HepG2 (cell line): ENCODE data around the gene SMIM1. TPM values are rescaled to one million over a fixed set of nuclear protein-coding genes. Genes with fewer than 3 reads are reported as not detected.
A peak's percentile ranks its signal among the peaks of the same experiment; 100 is the strongest.

ENCODE experiments used
- FIP1L1 ChIP-seq: fragments of 200-400 bp; formaldehyde crosslinking; IDR thresholded peaks from 2 replicates; pipeline ENCODE4 v1.6.1; 2018; ENCODE audit warnings: low read depth, mild to moderate bottlenecking, low read length, moderate library complexity, borderline replicate concordance; ENCODE audit not compliant: insufficient read depth
- HOMEZ ChIP-seq: IDR thresholded peaks from 2 replicates; pipeline ENCODE4 v1.6.1; 2016; ENCODE audit warnings: low read depth
- JUND ChIP-seq: sonication (generic); formaldehyde crosslinking; IDR thresholded peaks from 2 replicates; pipeline ENCODE4 v1.8.0; 2022; ENCODE audit warnings: mild to moderate bottlenecking, missing genetic modification reagents
- MEIS2 ChIP-seq: sonication (generic); formaldehyde crosslinking; IDR thresholded peaks from 2 replicates; pipeline ENCODE4 v1.9.0; 2021; ENCODE audit warnings: mild to moderate bottlenecking, missing genetic modification reagents
- MXD1 ChIP-seq: sonication (generic); formaldehyde crosslinking; IDR thresholded peaks from 2 replicates; pipeline ENCODE4 v1.4.0; 2020; ENCODE audit warnings: mild to moderate bottlenecking, missing genetic modification reagents
- PHB2 ChIP-seq: fragments of 450-650 bp; IDR thresholded peaks from 2 replicates; pipeline ENCODE4 v1.6.1; 2018; ENCODE audit not compliant: partially characterized antibody
- REXO4 ChIP-seq: sonication (generic); formaldehyde crosslinking; IDR thresholded peaks from 2 replicates; pipeline ENCODE4 v1.8.0; 2022; ENCODE audit warnings: missing genetic modification reagents, mild to moderate bottlenecking, borderline replicate concordance
- RNF219 ChIP-seq: sonication (generic); formaldehyde crosslinking; IDR thresholded peaks from 2 replicates; pipeline ENCODE4 v1.5.0; 2020; ENCODE audit warnings: mild to moderate bottlenecking, missing genetic modification reagents
- SMARCE1 ChIP-seq: fragments of 450-650 bp; IDR thresholded peaks from 2 replicates; pipeline ENCODE4 v1.6.1; 2017; ENCODE audit warnings: borderline replicate concordance
- SUZ12 ChIP-seq: fragments of 150-350 bp; IDR thresholded peaks from 2 replicates; pipeline ENCODE4 v1.6.1; 2014; ENCODE audit warnings: low read depth, low read length
- TMF1 ChIP-seq: sonication (generic); formaldehyde crosslinking; IDR thresholded peaks from 2 replicates; pipeline ENCODE4 v1.8.1; 2022; ENCODE audit warnings: low read depth, missing genetic modification reagents
- TOE1 ChIP-seq: sonication (generic); formaldehyde crosslinking; IDR thresholded peaks from 2 replicates; pipeline ENCODE4 v1.4.0; 2020; ENCODE audit warnings: mild to moderate bottlenecking, missing genetic modification reagents
- U2AF1 ChIP-seq: fragments of 200-400 bp; formaldehyde crosslinking; optimal IDR thresholded peaks from 2 replicates; pipeline ENCODE3; 2017; ENCODE audit warnings: mild to moderate bottlenecking, low read depth, low read length
- ZBTB14 ChIP-seq: sonication (generic); formaldehyde crosslinking; IDR thresholded peaks from 2 replicates; pipeline ENCODE4 v1.4.0; 2020; ENCODE audit warnings: missing genetic modification reagents
- ZKSCAN8 ChIP-seq: IDR thresholded peaks from 2 replicates; pipeline ENCODE4 v1.6.1; 2016; ENCODE audit warnings: borderline replicate concordance, missing genetic modification reagents, missing compliant biosample characterization
- ZNF232 ChIP-seq: sonication (generic); formaldehyde crosslinking; IDR thresholded peaks from 2 replicates; pipeline ENCODE4 v1.4.0; 2020; ENCODE audit warnings: missing genetic modification reagents, borderline replicate concordance
- ZNF24 ChIP-seq: fragments of 450-650 bp; IDR thresholded peaks from 2 replicates; pipeline ENCODE4 v1.6.1; 2017; ENCODE audit warnings: antibody characterized with exemption, mild to moderate bottlenecking
- ZNF30 ChIP-seq: sonication (generic); formaldehyde crosslinking; IDR thresholded peaks from 2 replicates; pipeline ENCODE4 v1.5.0; 2020; ENCODE audit warnings: mild to moderate bottlenecking, missing genetic modification reagents
- ZNF552 ChIP-seq: sonication (generic); formaldehyde crosslinking; IDR thresholded peaks from 2 replicates; pipeline ENCODE4 v1.9.0; 2022; ENCODE audit warnings: missing genetic modification reagents, mild to moderate bottlenecking, borderline replicate concordance
- ZNF614 ChIP-seq: IDR thresholded peaks from 2 replicates; pipeline ENCODE4 v1.6.1; 2018; ENCODE audit warnings: missing biosample characterization, missing genetic modification reagents, inconsistent platforms, borderline replicate concordance
- ZNF639 ChIP-seq: conservative IDR thresholded peaks from 2 replicates; pipeline ENCODE4 v1.6.1; 2018; ENCODE audit warnings: missing genetic modification reagents
- ZNF777 ChIP-seq: sonication (generic); formaldehyde crosslinking; IDR thresholded peaks from 2 replicates; pipeline ENCODE4 v1.4.0; 2020; ENCODE audit warnings: missing genetic modification reagents
- ZSCAN21 ChIP-seq: sonication (generic); formaldehyde crosslinking; IDR thresholded peaks from 2 replicates; pipeline ENCODE4 v1.8.0; 2022; ENCODE audit warnings: mild to moderate bottlenecking, missing genetic modification reagents, moderate library complexity, borderline replicate concordance
- polyA plus RNA-seq, 8 experiments: library from polyadenylated mRNA; depleted of rRNA in 3 of 8; stranded (reverse) in 7 of 8; unstranded in 1 of 8; fragments of >200 nt; fragmentation: Illumina TruSeq in 4 of 8; extraction: Trizol in 4 of 8; gene quantifications; 2 replicates each; pipeline versions ENCODE4 v1.2.1 to v1.2.3, GENCODE V29; 2011 to 2016; ENCODE audit warnings: low read depth in 4 of 8, missing spikeins in 1 of 8, mixed read lengths in 1 of 8; ENCODE audit not compliant: insufficient read depth in 1 of 8
- total RNA-seq, 5 experiments: library from RNA; depleted of rRNA; stranded (reverse); fragments of >200 nt; fragmentation: Illumina TruSeq; extraction: Trizol; gene quantifications; 2 replicates each; pipeline ENCODE4 v1.2.3, GENCODE V29; 2016; ENCODE audit warnings: low read depth in 1 of 5

The SMIM1 gene
- total and polyA plus RNA-seq, 2 of the 13 experiments (the other 11 are each of a cell fraction or from before 2014, with no cell fraction given) = 12.4 to 56.3 TPM

GRCh38 chr1:3775490-3776230, 3.1 kb downstream of the SMIM1 start (continued):
- TF ChIP-seq PHB2 (no peak), U2AF1 (no peak), JUND (CRISPR knock-in tag) (no peak; the same call in none of the 2 replicates), FIP1L1 (0 out of 2 replicates have a peak, but pooled peaks have one; percentile 33), ZNF777 (CRISPR knock-in tag) (no peak; the same call in none of the 2 replicates), ZNF552 (CRISPR knock-in tag) (peak; percentile 92), ZNF30 (CRISPR knock-in tag) (no peak), MXD1 (CRISPR knock-in tag) (peak; percentile 97), SMARCE1 (no peak), ZKSCAN8 (CRISPR knock-in tag) (no peak), RNF219 (CRISPR knock-in tag) (no peak), ZNF639 (CRISPR knock-in tag) (0 out of 2 replicates have a peak, but pooled peaks have one; percentile 57), ZNF614 (CRISPR knock-in tag) (no peak), REXO4 (no peak), HOMEZ (CRISPR knock-in tag) (0 out of 2 replicates have a peak, but pooled peaks have one; percentile 8), ZNF232 (CRISPR knock-in tag) (peak; percentile 86), TMF1 (CRISPR knock-in tag) (peak; percentile 90), TOE1 (CRISPR knock-in tag) (0 out of 2 replicates have a peak, but pooled peaks have one; percentile 18), ZNF24 (no peak), ZSCAN21 (peak; percentile 68; the same call in 1 of the 2 replicates), ZBTB14 (CRISPR knock-in tag) (no peak), MEIS2 (CRISPR knock-in tag) (no peak; the same call in none of the 2 replicates), SUZ12 (no peak)
